NCI-H82 (cell line): ENCODE results near the gene CDX1.
"Not testable (repeated sequence)": the region's sequence is repeated elsewhere in the genome, so short reads cannot be mapped to it uniquely, and the experiment has no call there.

Source experiments
- DNase-seq: peaks from one replicate; lab custom pipeline; 2025; lab: John Stamatoyannopoulos, UW

Gene CDX1

GRCh38 chr5:150233706-150234105 lies 67.1 kb downstream of the CDX1 start:
- DNase-seq = not testable (repeated sequence)
